HG03139 (cell line): ENCODE data around the gene FGF18.
"Not testable (repeated sequence)": the region's sequence is repeated elsewhere in the genome, so short reads cannot be mapped to it uniquely, and the experiment has no call there.

Experiments used
- ATAC-seq: cut with Tn5 transposase; IDR thresholded peaks from one replicate; pipeline ENCODE4 v1.9.1; 2021; ENCODE audit not compliant: unreplicated experiment

FGF18 gene

GRCh38 chr5:171488876-171489275 is 69.4 kb downstream of the FGF18 start:
- ATAC-seq = no peak

- no peak for ATAC-seq
These were observed 73.3 kb downstream of the FGF18 start for GRCh38 chr5:171492781-171493180.

GRCh38 chr5:171493646-171494393 is 74.4 kb downstream of the FGF18 start:
- no peak for ATAC-seq

GRCh38 chr5:171494452-171495121 is 75.1 kb downstream of the FGF18 start:
- no peak for ATAC-seq

GRCh38 chr5:171495122-171495700 is 75.8 kb downstream of the FGF18 start:
- ATAC-seq = no peak

GRCh38 chr5:171496456-171496855 is 77.0 kb downstream of the FGF18 start:
- no peak for ATAC-seq

GRCh38 chr5:171497494-171497893 is 78.0 kb downstream of the FGF18 start:
- ATAC-seq = not testable (repeated sequence)

GRCh38 chr5:171498166-171498565 is 78.7 kb downstream of the FGF18 start:
- no peak for ATAC-seq

GRCh38 chr5:171499611-171500010 is 80.2 kb downstream of the FGF18 start:
- ATAC-seq = no peak

GRCh38 chr5:171505473-171506043 is 86.1 kb downstream of the FGF18 start:
- no peak for ATAC-seq

GRCh38 chr5:171506951-171507350 is 87.5 kb downstream of the FGF18 start:
- no peak for ATAC-seq
